H9 (cell line): ENCODE measurements around the gene GALNT17. TPM values are rescaled to one million over a fixed set of nuclear protein-coding genes. Genes with fewer than 3 reads are reported as not detected.

ENCODE experiments used
- DNase-seq: peaks from one replicate; pipeline ENCODE4 v3.0.0-alpha.2; 2017
- H2AFZ ChIP-seq: one replicate; pipeline ENCODE4 v1.6.1; 2013; ENCODE audit warnings: mild to moderate bottlenecking, low read length, control low read depth, moderate library complexity
- H2AK5ac ChIP-seq: 2 replicates; pipeline ENCODE4 v1.6.1; 2013; ENCODE audit warnings: low read length, control low read depth, mixed read lengths; ENCODE audit not compliant: insufficient read length
- H2BK120ac ChIP-seq: one replicate; pipeline ENCODE4 v1.6.1; 2013; ENCODE audit warnings: low read depth, mild to moderate bottlenecking, low read length, control low read depth, inconsistent platforms; ENCODE audit not compliant: poor library complexity, severe bottlenecking
- H2BK12ac ChIP-seq: 2 replicates; pipeline ENCODE4 v1.6.1; 2013; ENCODE audit warnings: low read length, control low read depth, mixed read lengths, low read depth; ENCODE audit not compliant: insufficient read length
- H2BK15ac ChIP-seq: 2 replicates; pipeline ENCODE4 v1.6.1; 2013; ENCODE audit warnings: low read depth, low read length, control low read depth
- H2BK20ac ChIP-seq: one replicate; pipeline ENCODE4 v1.6.1; 2013; ENCODE audit warnings: low read depth, mild to moderate bottlenecking, low read length, control low read depth, inconsistent platforms; ENCODE audit not compliant: poor library complexity, severe bottlenecking
- H2BK5ac ChIP-seq: 2 replicates; pipeline ENCODE4 v1.6.1; 2013; ENCODE audit warnings: low read length, control low read depth, mixed read lengths; ENCODE audit not compliant: insufficient read length
- H3K14ac ChIP-seq: 2 replicates; pipeline ENCODE4 v1.6.1; 2013; ENCODE audit warnings: low read length, control low read depth; ENCODE audit not compliant: insufficient read depth
- H3K18ac ChIP-seq: 2 replicates; pipeline ENCODE4 v1.6.1; 2013; ENCODE audit warnings: low read depth, mild to moderate bottlenecking, mixed read lengths, low read length, control low read depth; ENCODE audit not compliant: insufficient read length
- H3K23ac ChIP-seq: 2 replicates; pipeline ENCODE4 v1.6.1; 2013; ENCODE audit warnings: low read length, control low read depth, mixed read lengths, low read depth; ENCODE audit not compliant: insufficient read length
- H3K23me2 ChIP-seq: 2 replicates; pipeline ENCODE4 v1.6.1; 2013; ENCODE audit warnings: low read depth, mild to moderate bottlenecking, mixed read lengths, low read length, control low read depth; ENCODE audit not compliant: insufficient read length, poor library complexity, severe bottlenecking
- H3K27ac ChIP-seq: 2 replicates; pipeline ENCODE4 v1.5.1; 2013; ENCODE audit warnings: low read length, control low read depth, mixed read lengths, low read depth; ENCODE audit not compliant: insufficient read length
- H3K27me3 ChIP-seq: 2 replicates; pipeline ENCODE4 v1.6.1; 2013; ENCODE audit warnings: low read length, control low read depth, inconsistent platforms; ENCODE audit not compliant: insufficient read depth
- H3K4ac ChIP-seq: 2 replicates; pipeline ENCODE4 v1.6.1; 2013; ENCODE audit warnings: low read depth, mild to moderate bottlenecking, control low read depth, inconsistent platforms, low read length, moderate library complexity
- H3K4me1 ChIP-seq: 2 replicates; pipeline ENCODE4 v1.6.1; 2013; ENCODE audit warnings: low read length, control low read depth, inconsistent platforms; ENCODE audit not compliant: insufficient read depth
- H3K4me2 ChIP-seq: 2 replicates; pipeline ENCODE4 v1.6.1; 2013; ENCODE audit warnings: low read length, control low read depth, mixed read lengths; ENCODE audit not compliant: insufficient read length, insufficient read depth
- H3K56ac ChIP-seq: 2 replicates; pipeline ENCODE4 v1.6.1; 2013; ENCODE audit warnings: low read depth, mild to moderate bottlenecking, mixed read lengths, low read length, control low read depth; ENCODE audit not compliant: insufficient read length
- H3K79me1 ChIP-seq: 2 replicates; pipeline ENCODE4 v1.6.1; 2013; ENCODE audit warnings: low read depth, mild to moderate bottlenecking, moderate library complexity, low read length, control low read depth, inconsistent platforms; ENCODE audit not compliant: insufficient read depth, poor library complexity, severe bottlenecking
- H3K79me2 ChIP-seq: 2 replicates; pipeline ENCODE4 v1.6.1; 2013; ENCODE audit warnings: low read length, control low read depth, inconsistent platforms; ENCODE audit not compliant: insufficient read depth
- H3K9ac ChIP-seq: 2 replicates; pipeline ENCODE4 v1.6.1; 2013; ENCODE audit warnings: low read length, control low read depth, mixed read lengths; ENCODE audit not compliant: insufficient read length; ENCODE audit errors: extremely low read depth
- H3K9me3 ChIP-seq: one replicate; pipeline ENCODE4 v1.6.1; 2013; ENCODE audit warnings: low read depth, low read length, inconsistent platforms; ENCODE audit not compliant: control insufficient read depth
- H3T11ph ChIP-seq: one replicate; pipeline ENCODE4 v1.6.1; 2013; ENCODE audit warnings: mild to moderate bottlenecking, low read length, control low read depth, inconsistent platforms
- H4K20me1 ChIP-seq: one replicate; pipeline ENCODE4 v1.6.1; 2013; ENCODE audit not compliant: control insufficient read depth, insufficient read length, insufficient read depth
- H4K5ac ChIP-seq: 2 replicates; pipeline ENCODE4 v1.6.1; 2013; ENCODE audit warnings: low read depth, mild to moderate bottlenecking, mixed read lengths, low read length, control low read depth; ENCODE audit not compliant: insufficient read length
- H4K8ac ChIP-seq: replicated peaks from 2 replicates; pipeline ENCODE4 v1.6.1; 2013; ENCODE audit warnings: low read length, control low read depth, mixed read lengths, low read depth; ENCODE audit not compliant: insufficient read length
- H4K91ac ChIP-seq: 2 replicates; pipeline ENCODE4 v1.6.1; 2013; ENCODE audit warnings: low read depth, mild to moderate bottlenecking, moderate library complexity, mixed read lengths, low read length, control low read depth; ENCODE audit not compliant: insufficient read length
- H3K27ac Mint-ChIP-seq, 3 experiments: 2 replicates in 2 of 3; 3 replicates in 1 of 3; pipeline ENCODE4 v1.8.0; 2020 to 2021; ENCODE audit warnings: mixed read lengths in 3 of 3, mild to moderate bottlenecking in 1 of 3, moderate library complexity in 1 of 3
- H3K27me3 Mint-ChIP-seq: 2 replicates; pipeline ENCODE4 v1.8.0; 2021; ENCODE audit warnings: low read depth, mild to moderate bottlenecking, moderate library complexity, mixed read lengths
- H3K36me3 Mint-ChIP-seq, 3 experiments: 2 replicates in 2 of 3; 3 replicates in 1 of 3; pipeline ENCODE4 v1.8.0; 2020 to 2021; ENCODE audit warnings: low read depth in 3 of 3, mixed read lengths in 3 of 3; ENCODE audit not compliant: insufficient read depth in 1 of 3
- H3K4me1 Mint-ChIP-seq, 2 experiments: 2 replicates each; pipeline ENCODE4 v1.8.0; 2020; ENCODE audit warnings: mixed read lengths in 2 of 2
- H3K4me3 Mint-ChIP-seq, 2 experiments: 2 replicates in 1 of 2; 3 replicates in 1 of 2; pipeline ENCODE4 v1.8.0; 2020 to 2021; ENCODE audit warnings: mild to moderate bottlenecking in 2 of 2, mixed read lengths in 2 of 2, moderate library complexity in 1 of 2
- H3K9me3 Mint-ChIP-seq, 2 experiments: 2 replicates in 1 of 2; 3 replicates in 1 of 2; pipeline ENCODE4 v1.8.0; 2020; ENCODE audit warnings: mild to moderate bottlenecking in 2 of 2, mixed read lengths in 2 of 2, moderate library complexity in 1 of 2
- WGBS: extraction: QIAGEN DNeasy Blood & Tissue Kit; methylation state at CpG from one replicate; pipeline ENCODE4 v1.1.7; 2013; ENCODE audit warnings: missing lambda C conversion rate, low lambda C conversion rate, mixed read lengths; ENCODE audit not compliant: insufficient read length; ENCODE audit errors: extremely low coverage; 5-methylcytosine and 5-hydroxymethylcytosine counted together
- total RNA-seq: library from RNA; stranded (reverse); gene quantifications from 2 replicates; pipeline ENCODE4 v1.2.1, GENCODE V29; 2021
- TF ChIP-seq, protein P1 (sequence below): fragments of 200-600 bp; sonication (generic); conservative IDR thresholded peaks from 3 replicates; pipeline ENCODE4 v1.8.0; 2021; ENCODE audit warnings: antibody characterized with exemption, mild to moderate bottlenecking

GALNT17 gene
- total RNA-seq, 1 experiment from 2014 or later = 43.2 TPM

DNA sequence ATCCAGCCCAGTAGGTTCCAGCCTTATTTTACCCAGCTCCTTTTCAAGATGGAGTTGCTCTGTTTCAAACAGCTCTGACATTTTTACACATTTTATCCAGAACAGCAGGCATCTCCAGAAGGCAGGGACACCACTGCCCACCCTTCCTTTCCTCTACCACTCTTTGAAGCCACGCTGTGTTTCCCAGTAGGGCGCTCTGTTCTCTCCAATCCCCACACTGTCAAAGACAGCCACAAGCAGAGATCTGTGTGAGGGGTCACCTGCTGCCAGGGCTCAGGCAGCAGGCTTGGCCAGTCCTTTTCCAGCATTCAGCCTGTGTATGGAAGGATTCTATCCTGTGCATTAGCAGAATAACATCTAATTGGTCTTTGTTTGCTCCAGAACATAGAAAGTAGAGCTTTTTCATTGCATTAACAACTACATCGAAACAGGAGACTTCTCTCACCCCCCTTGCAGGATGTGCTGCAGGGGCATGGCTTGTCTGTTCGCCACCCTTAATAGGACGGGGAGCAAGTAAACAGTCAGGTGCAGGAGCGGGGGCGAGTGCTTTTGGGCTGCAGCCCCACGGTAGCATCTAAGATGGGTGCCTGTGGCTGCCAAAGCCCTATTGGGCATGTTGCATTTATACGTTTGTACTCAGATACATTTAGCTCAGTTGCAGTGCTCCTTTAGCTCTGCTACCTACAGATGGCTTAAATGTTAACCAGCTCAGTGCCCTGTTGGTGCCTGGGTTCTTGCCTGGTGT is 326.1 kb downstream of the GALNT17 start:
- Histone ChIP-seq H3K79me1 (no peaks in the 10 kb centered on the region), H3K79me2 (peaks cover 2% of the 10 kb centered on the region; the same call in 1 of the 2 replicates), H3K18ac (peak overlapping the region; percentile 94), H2BK120ac (no peak overlapping the region), H2AK5ac (no peak overlapping the region), H3K4me2 (peak overlapping the region; percentile 11), H4K20me1 (no peaks in the 10 kb centered on the region), H3K27me3 (no peaks in the 10 kb centered on the region), H3K9me3 (no peaks in the 10 kb centered on the region), H3K9ac (peak overlapping the region; percentile 47), H3K23me2 (no peaks in the 10 kb centered on the region), H3K56ac (peak overlapping the region; percentile 89), H3T11ph (no peak overlapping the region), H3K4ac (no peak overlapping the region), H3K4me1 (peaks cover 12% of the 10 kb centered on the region; the same call in 1 of the 2 replicates), H4K8ac (no peak overlapping the region), H2BK20ac (no peak overlapping the region), H4K5ac (peak overlapping the region; percentile 66), H3K27ac (peak overlapping the region; percentile 97), H4K91ac (no peak overlapping the region), H3K23ac (no peak overlapping the region), H3K14ac (peak overlapping the region; percentile 48; the same call in 1 of the 2 replicates), H2BK15ac (no peak overlapping the region), H2AFZ (no peak overlapping the region), H2BK5ac (peak overlapping the region; percentile 98), H2BK12ac (no peak overlapping the region)
- TF ChIP-seq, protein P1, sequence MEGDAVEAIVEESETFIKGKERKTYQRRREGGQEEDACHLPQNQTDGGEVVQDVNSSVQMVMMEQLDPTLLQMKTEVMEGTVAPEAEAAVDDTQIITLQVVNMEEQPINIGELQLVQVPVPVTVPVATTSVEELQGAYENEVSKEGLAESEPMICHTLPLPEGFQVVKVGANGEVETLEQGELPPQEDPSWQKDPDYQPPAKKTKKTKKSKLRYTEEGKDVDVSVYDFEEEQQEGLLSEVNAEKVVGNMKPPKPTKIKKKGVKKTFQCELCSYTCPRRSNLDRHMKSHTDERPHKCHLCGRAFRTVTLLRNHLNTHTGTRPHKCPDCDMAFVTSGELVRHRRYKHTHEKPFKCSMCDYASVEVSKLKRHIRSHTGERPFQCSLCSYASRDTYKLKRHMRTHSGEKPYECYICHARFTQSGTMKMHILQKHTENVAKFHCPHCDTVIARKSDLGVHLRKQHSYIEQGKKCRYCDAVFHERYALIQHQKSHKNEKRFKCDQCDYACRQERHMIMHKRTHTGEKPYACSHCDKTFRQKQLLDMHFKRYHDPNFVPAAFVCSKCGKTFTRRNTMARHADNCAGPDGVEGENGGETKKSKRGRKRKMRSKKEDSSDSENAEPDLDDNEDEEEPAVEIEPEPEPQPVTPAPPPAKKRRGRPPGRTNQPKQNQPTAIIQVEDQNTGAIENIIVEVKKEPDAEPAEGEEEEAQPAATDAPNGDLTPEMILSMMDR = no peak
- Mint-ChIP-seq H3K36me3 (peaks cover 15 to 53% (median 24%) of the 10 kb centered on the region in 3 experiments; a peak in 6 of 7 replicates), H3K4me1 (peaks cover 82 to 84% of the 10 kb centered on the region in 2 experiments), H3K27me3 (no peaks in the 10 kb centered on the region), H3K4me3 (peak overlapping the region; percentile 23 to 67; a peak in 4 of 5 replicates), H3K9me3 (no peaks in the 10 kb centered on the region), H3K27ac (peak overlapping the region; percentile 94 to 100 (median 98))
- no CpG with 5 or more reads among the region's 9 CpGs for WGBS
- peak; percentile 52 for DNase-seq
